Stomach (tissue), 4 donors: Measurements from ENCODE around the gene EPHB1.

Source experiments
- CTCF ChIP-seq, 7 experiments: fragments of 450-650 bp in 4 of 7; fragments of 200-600 bp in 3 of 7; sonication (generic) in 3 of 7; IDR thresholded peaks; one replicate each; pipeline ENCODE4 v1.5.1; 2016 to 2019; ENCODE audit warnings: antibody characterized with exemption in 7 of 7, control low read depth in 2 of 7, mild to moderate bottlenecking in 1 of 7
- EP300 ChIP-seq: sonication (generic); formaldehyde crosslinking; IDR thresholded peaks from one replicate; pipeline ENCODE4 v1.6.1; 2017; ENCODE audit warnings: antibody characterized with exemption
- POLR2A ChIP-seq, 4 donors: fragments of 450-650 bp; IDR thresholded peaks; one replicate each; pipeline ENCODE4 v1.6.1; 2016; ENCODE audit warnings: antibody characterized with exemption in 4 of 4, control low read depth in 2 of 4, mild to moderate bottlenecking in 1 of 4, moderate library complexity in 1 of 4
- POLR2AphosphoS5 ChIP-seq, 3 donors: sonication (generic); formaldehyde crosslinking; IDR thresholded peaks; one replicate each; pipeline ENCODE4 v1.6.1; 2016; ENCODE audit warnings: antibody characterized with exemption in 3 of 3

GRCh38 chr3:135238871-135239614 is 444.0 kb downstream of the EPHB1 start:
- TF ChIP-seq POLR2AphosphoS5 (IDR thresholded peaks at IDR 0.05) (no peak), POLR2A (IDR thresholded peaks at IDR 0.05) (no peak), CTCF (IDR thresholded peaks at IDR 0.05) (no peak), EP300 (no peak)
